Stimulated activated memory B cell treated with anti-CD40 and anti-IgM and Interleukin-4, amounts not matched to agents 10 μg/mL and 1 μg/mL and 100 μg/mL, for 72 hours (primary cell): Measurements from ENCODE around the gene RFC2.

Experiments
- ATAC-seq: fragments of 150-1000 bp; cut with Tn5 transposase; 2 replicates; pipeline ENCODE4 v1.10.0; 2021
- H3K27ac Mint-ChIP-seq: one replicate; pipeline ENCODE4 v1.8.0; 2022; ENCODE audit warnings: mild to moderate bottlenecking, mixed read lengths
- H3K27me3 Mint-ChIP-seq: one replicate; pipeline ENCODE4 v1.8.0; 2022; ENCODE audit warnings: mixed read lengths
- H3K36me3 Mint-ChIP-seq: one replicate; pipeline ENCODE4 v1.8.0; 2022; ENCODE audit warnings: mixed read lengths
- H3K4me1 Mint-ChIP-seq: one replicate; pipeline ENCODE4 v1.8.0; 2022; ENCODE audit warnings: mixed read lengths
- H3K4me3 Mint-ChIP-seq: one replicate; pipeline ENCODE4 v1.8.0; 2022; ENCODE audit warnings: mild to moderate bottlenecking, moderate library complexity, mixed read lengths
- H3K9me3 Mint-ChIP-seq: one replicate; pipeline ENCODE4 v1.8.0; 2022; ENCODE audit warnings: mixed read lengths

RFC2 gene

GRCh38 chr7:74182453-74183090 is 71.6 kb downstream of the RFC2 start:
- peak overlapping the region; percentile 57 for H3K27ac Mint-ChIP-seq
- no peaks in the 10 kb centered on the region for H3K27me3 Mint-ChIP-seq
- H3K4me1 Mint-ChIP-seq: peaks cover 83% of the 10 kb centered on the region
- no peak for ATAC-seq
- H3K4me3 Mint-ChIP-seq: peak overlapping the region; percentile 5
- no peaks in the 10 kb centered on the region for H3K9me3 Mint-ChIP-seq
- H3K36me3 Mint-ChIP-seq: peaks cover 19% of the 10 kb centered on the region

DNA sequence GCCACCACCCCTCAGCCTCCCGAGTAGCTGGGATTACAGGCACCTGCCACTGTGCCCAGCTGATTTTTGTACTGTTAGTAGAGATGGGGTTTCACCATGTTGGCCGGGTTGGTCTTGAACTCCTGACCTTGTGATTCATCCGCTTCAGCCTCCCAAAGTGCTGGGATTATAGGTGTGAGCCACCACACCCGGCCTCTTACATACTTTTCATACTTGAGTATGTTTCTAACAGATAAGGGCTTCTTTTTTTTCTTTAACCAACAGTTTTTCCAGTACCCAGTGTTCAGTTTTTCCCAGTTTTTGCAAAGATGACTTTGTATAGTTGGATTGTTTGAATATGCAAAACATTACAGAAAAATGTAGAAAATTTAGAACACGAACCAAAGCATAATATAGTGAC is 72.4 kb downstream of the RFC2 start:
- Mint-ChIP-seq H3K4me3 (no peak overlapping the region), H3K9me3 (no peaks in the 10 kb centered on the region), H3K36me3 (peaks cover 21% of the 10 kb centered on the region), H3K27ac (peak overlapping the region; percentile 57), H3K4me1 (peaks cover 84% of the 10 kb centered on the region), H3K27me3 (no peaks in the 10 kb centered on the region)
- ATAC-seq: no peak
